B cell (primary cell): Measurements from ENCODE around the gene DNAH2. TPM values are rescaled to one million over a fixed set of nuclear protein-coding genes. Genes with fewer than 3 reads are reported as not detected.

Experiments
- ATAC-seq: fragments of 200-7000 bp; cut with Tn5 transposase; one replicate; pipeline ENCODE4 v1.10.0; 2021; ENCODE audit warnings: low read depth, mild to moderate bottlenecking, moderate number of reproducible peaks, moderate library complexity
- CTCF ChIA-PET: fragments of 350-600 bp; sonication (Branson Sonifier 250); formaldehyde crosslinking; loops from one replicate; lab custom pipeline; 2021; ENCODE audit warnings: antibody characterized with exemption, inconsistent platforms; lab: Charles Lee
- POLR2A ChIA-PET: fragments of 350-600 bp; sonication (Branson Sonifier 250); formaldehyde crosslinking; loops from one replicate; lab custom pipeline; 2021; ENCODE audit warnings: antibody characterized with exemption; lab: Charles Lee
- DNase-seq: peaks from one replicate; pipeline ENCODE4 v3.0.0; 2013
- H2AFZ ChIP-seq: 2 replicates; pipeline ENCODE4 v1.6.1; 2012; ENCODE audit warnings: mild to moderate bottlenecking, low read depth, low read length; ENCODE audit not compliant: insufficient read depth, poor library complexity, severe bottlenecking
- H3K27ac ChIP-seq, 2 donors: 1 replicate in 1 of 2; 2 replicates in 1 of 2; pipeline ENCODE4 v1.5.1; 2012 to 2013; ENCODE audit warnings: low read length in 2 of 2, mild to moderate bottlenecking in 2 of 2, moderate library complexity in 1 of 2
- H3K27me3 ChIP-seq, 4 experiments: fragments of 200-600 bp in 1 of 4; sonication (generic) in 1 of 4; replicated peaks in 1 of 4; 1 replicate in 2 of 4; 2 replicates in 2 of 4; pipeline versions ENCODE4 v1.6.1 to v1.7.0; 2013 to 2016; ENCODE audit warnings: low read length in 3 of 4, mild to moderate bottlenecking in 2 of 4, mixed read lengths in 1 of 4, moderate library complexity in 1 of 4; ENCODE audit not compliant: insufficient read depth in 4 of 4, control insufficient read depth in 3 of 4; ENCODE audit errors: control extremely low read depth in 1 of 4
- H3K36me3 ChIP-seq, 2 experiments: replicated peaks in 1 of 2; 1 replicate in 1 of 2; 2 replicates in 1 of 2; pipeline versions ENCODE4 v1.6.1 to v1.7.1; 2013; ENCODE audit warnings: low read length in 1 of 2; ENCODE audit not compliant: insufficient read depth in 2 of 2, control insufficient read depth in 1 of 2; ENCODE audit errors: control extremely low read depth in 1 of 2, extremely low read depth in 1 of 2
- H3K4me1 ChIP-seq, 2 donors: fragments of 200-600 bp in 1 of 2; sonication (generic) in 1 of 2; 1 replicate in 1 of 2; 2 replicates in 1 of 2; pipeline versions ENCODE4 v1.5.1 to v1.6.1; 2013 to 2017; ENCODE audit warnings: low read length in 2 of 2; ENCODE audit not compliant: control insufficient read depth in 2 of 2, insufficient read depth in 2 of 2
- H3K4me2 ChIP-seq: replicated peaks from 2 replicates; pipeline ENCODE3; 2012; ENCODE audit warnings: mild to moderate bottlenecking, low read depth, low read length; ENCODE audit not compliant: poor library complexity, severe bottlenecking
- H3K4me3 ChIP-seq, 5 experiments: fragments of 200-600 bp in 1 of 5; sonication (generic) in 1 of 5; 1 replicate in 3 of 5; 2 replicates in 2 of 5; pipeline versions ENCODE4 v1.5.1 to v1.7.0; 2011 to 2016; ENCODE audit warnings: low read length in 4 of 5, mild to moderate bottlenecking in 4 of 5, low read depth in 2 of 5, control low read depth in 1 of 5, moderate library complexity in 1 of 5; ENCODE audit not compliant: insufficient read depth in 1 of 5; ENCODE audit errors: control extremely low read depth in 1 of 5, extremely low read depth in 1 of 5
- H3K79me2 ChIP-seq: fragments of 200-600 bp; sonication (generic); one replicate; pipeline ENCODE4 v1.6.0; 2016; ENCODE audit warnings: low read length; ENCODE audit not compliant: control insufficient read depth, insufficient read depth
- H3K9ac ChIP-seq: fragments of 200-600 bp; sonication (generic); 2 replicates; pipeline ENCODE4 v1.6.1; 2017; ENCODE audit warnings: mild to moderate bottlenecking, low read length, moderate library complexity
- H3K9me3 ChIP-seq, 3 donors: one replicate each; pipeline versions ENCODE4 v1.6.1 to v1.7.1; 2013; ENCODE audit warnings: low read length in 2 of 3; ENCODE audit not compliant: control insufficient read depth in 2 of 3, insufficient read depth in 1 of 3; ENCODE audit errors: control extremely low read depth in 1 of 3
- H4K20me1 ChIP-seq: 2 replicates; pipeline ENCODE4 v1.6.0; 2012; ENCODE audit warnings: mild to moderate bottlenecking, low read length; ENCODE audit not compliant: insufficient read depth, control insufficient read depth, poor library complexity, severe bottlenecking
- H3K27ac Mint-ChIP-seq: one replicate; pipeline ENCODE4 v1.8.0; 2021; ENCODE audit warnings: mixed read lengths
- H3K27me3 Mint-ChIP-seq: one replicate; pipeline ENCODE4 v1.8.0; 2021; ENCODE audit warnings: mixed read lengths
- H3K4me1 Mint-ChIP-seq: one replicate; pipeline ENCODE4 v1.8.0; 2021; ENCODE audit warnings: mixed read lengths
- H3K4me3 Mint-ChIP-seq: one replicate; pipeline ENCODE4 v1.8.0; 2021; ENCODE audit warnings: mixed read lengths
- H3K9me3 Mint-ChIP-seq: one replicate; pipeline ENCODE4 v1.8.0; 2022; ENCODE audit warnings: mixed read lengths; ENCODE audit not compliant: insufficient read depth
- CTCF ChIP-seq: fragments of 200-600 bp; IDR thresholded peaks from one replicate; pipeline ENCODE4 v1.8.0; 2022; ENCODE audit warnings: antibody characterized with exemption, mild to moderate bottlenecking
- EZH2 ChIP-seq: IDR thresholded peaks from 2 replicates; pipeline ENCODE4 v1.6.1; 2012; ENCODE audit warnings: borderline replicate concordance, low read depth, mild to moderate bottlenecking, moderate library complexity, low read length; ENCODE audit not compliant: insufficient read depth, poor library complexity, severe bottlenecking
- WGBS: methylation state at CpG from one replicate; pipeline ENCODE4 v1.1.5; 2013; ENCODE audit warnings: missing lambda C conversion rate; ENCODE audit not compliant: insufficient coverage; 5-methylcytosine and 5-hydroxymethylcytosine counted together
- intact Hi-C: fragments of 100-400 bp; cut with micrococcal nuclease; formaldehyde crosslinking; loops from one replicate; pipeline ENCODE4 v1.10.0; 2022
- polyA plus RNA-seq: library from polyadenylated mRNA; depleted of rRNA; stranded (reverse); fragments of >200 nt; gene quantifications from 2 replicates; pipeline ENCODE4 v1.2.3, GENCODE V29; 2012
- total RNA-seq, 2 donors: library from RNA; stranded (reverse); fragments of 120-200 nt in 1 of 2; gene quantifications; 1 replicate in 1 of 2; 2 replicates in 1 of 2; pipeline versions ENCODE4 v1.2.3 to v1.2.4, GENCODE V29; 2013 to 2022

The DNAH2 gene
- total and polyA plus RNA-seq, 2 donors (not counting 1 experiment from before 2014, with no cell fraction given) = 0.03 TPM; not detected in 1

GRCh38 chr17:7775051-7775450 is 57.5 kb downstream of the DNAH2 start:
- no peak overlapping the region for H3K27ac ChIP-seq
- ChIA-PET POLR2A (interaction anchor here (0.6 kb wide), 1 partner anchor 181 kb away, joined by 7 read pairs; no protein-coding TSS in a partner anchor), CTCF (no interaction called here)
- H3K79me2 ChIP-seq = no peaks in the 10 kb centered on the region
- TF ChIP-seq EZH2 (no peak), CTCF (no peak)
- H3K27me3 ChIP-seq = peaks cover 0 to 28% (median 6%) of the 10 kb centered on the region in 4 experiments
- H3K27ac Mint-ChIP-seq = no peak overlapping the region
- WGBS = 54% methylated on average over 3 of the region's 7 CpGs
- no peaks in the 10 kb centered on the region for H4K20me1 ChIP-seq
- H3K4me1 Mint-ChIP-seq = no peaks in the 10 kb centered on the region
- no peaks in the 10 kb centered on the region for H3K4me1 ChIP-seq
- intact Hi-C loops = no loop called here
- H3K27me3 Mint-ChIP-seq = peaks cover 50% of the 10 kb centered on the region
- H2AFZ ChIP-seq = no peak overlapping the region
- no peaks in the 10 kb centered on the region for H3K9me3 Mint-ChIP-seq
- H3K4me2 ChIP-seq = no peak overlapping the region
- ATAC-seq (no peak), DNase-seq (no peak)
- no peak overlapping the region for H3K4me3 Mint-ChIP-seq
- H3K4me3 ChIP-seq = no peak overlapping the region
- H3K9me3 ChIP-seq = no peaks in the 10 kb centered on the region
- no peaks in the 10 kb centered on the region for H3K36me3 ChIP-seq
- no peak overlapping the region for H3K9ac ChIP-seq

GRCh38 chr17:7777017-7777416 is 59.5 kb downstream of the DNAH2 start:
- POLR2A ChIA-PET = interaction anchor here (0.6 kb wide), 1 partner anchor 162 kb away, joined by 3 read pairs; no protein-coding TSS in a partner anchor
- H3K4me1 Mint-ChIP-seq = no peaks in the 10 kb centered on the region
- no peak overlapping the region for H3K4me3 Mint-ChIP-seq
- ATAC-seq (no peak), DNase-seq (no peak)
- no peak overlapping the region for H3K27ac ChIP-seq
- H3K4me1 ChIP-seq = peaks cover 6 to 8% of the 10 kb centered on the region in 2 donors
- H3K36me3 ChIP-seq = no peaks in the 10 kb centered on the region
- peaks cover 41% of the 10 kb centered on the region for H3K27me3 Mint-ChIP-seq
- H4K20me1 ChIP-seq = no peaks in the 10 kb centered on the region
- no peak overlapping the region for H2AFZ ChIP-seq
- CTCF ChIA-PET = no interaction called here
- no peaks in the 10 kb centered on the region for H3K9me3 ChIP-seq
- 90% methylated on average over 5 of the region's 7 CpGs for WGBS
- intact Hi-C loops = no loop called here
- no peaks in the 10 kb centered on the region for H3K79me2 ChIP-seq
- no peak overlapping the region for H3K9ac ChIP-seq
- no peak overlapping the region for H3K4me3 ChIP-seq
- no peak overlapping the region for H3K27ac Mint-ChIP-seq
- H3K9me3 Mint-ChIP-seq = no peaks in the 10 kb centered on the region
- H3K4me2 ChIP-seq = no peak overlapping the region
- TF ChIP-seq CTCF (no peak), EZH2 (no peak)
- H3K27me3 ChIP-seq = peaks cover 0 to 38% (median 7%) of the 10 kb centered on the region in 4 experiments
